ENCODE results near the gene SPATS2L.

SPATS2L gene

DNA sequence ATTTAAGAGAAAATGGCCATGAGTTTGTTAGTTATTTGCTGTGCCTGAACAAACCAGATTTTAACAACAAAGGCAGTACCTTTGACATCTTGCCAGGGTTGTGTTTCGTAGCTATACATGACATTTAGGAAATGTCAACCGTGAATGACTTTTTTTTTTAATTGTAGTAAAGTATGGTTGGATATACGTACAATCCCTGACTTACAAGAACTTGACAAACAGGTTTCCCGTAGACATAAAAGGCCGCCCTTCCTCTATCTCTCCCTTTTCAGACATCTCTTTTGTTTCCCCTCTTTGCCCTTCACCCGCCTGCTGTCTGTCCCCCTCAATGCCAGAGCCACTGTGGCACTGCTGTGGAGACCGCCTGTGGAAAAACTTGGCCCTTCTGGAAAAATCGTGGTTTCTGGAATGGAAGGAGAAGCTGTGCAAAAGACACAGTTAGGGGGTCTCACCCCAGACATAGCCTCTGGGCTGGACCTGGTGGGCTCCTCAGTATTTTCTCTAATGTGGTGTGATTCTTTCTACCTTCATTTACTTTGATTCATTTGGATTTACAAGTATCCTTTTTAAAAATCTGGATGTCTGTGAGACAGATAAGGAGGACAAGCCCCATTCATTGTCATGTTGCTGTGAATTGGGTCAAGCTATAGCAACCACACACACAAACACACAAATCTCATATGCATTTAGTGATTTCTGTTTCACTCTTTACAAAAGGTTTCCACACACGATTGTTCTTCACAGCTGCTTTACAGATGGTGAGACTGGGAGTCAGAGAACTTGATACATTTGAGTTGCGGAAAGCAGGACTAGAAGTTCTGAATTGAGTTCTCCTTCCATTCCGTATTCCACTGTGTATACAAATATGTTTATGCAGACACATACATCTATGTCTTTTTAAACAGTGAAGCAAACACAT is 48.6 kb downstream of the SPATS2L start:
- Histone ChIP-seq H3K4me2 (ENCODE audit: low read length) (no peak overlapping the region), H3K4me3 (ENCODE audit: low read length) (no peak overlapping the region), H3K56ac (ENCODE audit: low read length) (peak overlapping the region; percentile 26), H4K5ac (ENCODE audit: low read length) (no peak overlapping the region), H3K18ac (ENCODE audit: low read length) (no peak overlapping the region), H3K79me2 (ENCODE audit: control insufficient read depth, insufficient read depth, low read length) (peaks cover 64% of the 10 kb centered on the region), H3K79me1 (ENCODE audit: low read length) (peaks cover 3% of the 10 kb centered on the region), H3K23ac (ENCODE audit: low read length) (no peak overlapping the region), H3K27me3 (ENCODE audit: insufficient read depth, low read length, poor library complexity) (no peaks in the 10 kb centered on the region), H3K36me3 (ENCODE audit: control insufficient read depth, insufficient read depth, low read length) (no peaks in the 10 kb centered on the region), H2BK5ac (ENCODE audit: low read length) (peak overlapping the region; percentile 20), H2BK120ac (ENCODE audit: low read depth, low read length) (no peak overlapping the region), H3K4me1 (ENCODE audit: control insufficient read depth, low read depth, low read length) (peaks cover 25% of the 10 kb centered on the region), H2BK15ac (replicated peaks; ENCODE audit: low read depth) (no peak overlapping the region), H3K9ac (ENCODE audit: low read length) (peak overlapping the region; percentile 22), H3K4ac (ENCODE audit: low read depth, low read length) (peak overlapping the region; percentile 45), H4K8ac (ENCODE audit: low read depth, low read length) (no peak overlapping the region), H2AK5ac (ENCODE audit: low read length) (no peak overlapping the region), H3K27ac (ENCODE audit: low read depth, low read length) (no peak overlapping the region)
- peak; percentile 63 for DNase-seq
- no CpG with 5 or more reads among the region's 11 CpGs for WGBS (ENCODE audit: extremely low coverage, insufficient coverage, low lambda C conversion rate)

DNA sequence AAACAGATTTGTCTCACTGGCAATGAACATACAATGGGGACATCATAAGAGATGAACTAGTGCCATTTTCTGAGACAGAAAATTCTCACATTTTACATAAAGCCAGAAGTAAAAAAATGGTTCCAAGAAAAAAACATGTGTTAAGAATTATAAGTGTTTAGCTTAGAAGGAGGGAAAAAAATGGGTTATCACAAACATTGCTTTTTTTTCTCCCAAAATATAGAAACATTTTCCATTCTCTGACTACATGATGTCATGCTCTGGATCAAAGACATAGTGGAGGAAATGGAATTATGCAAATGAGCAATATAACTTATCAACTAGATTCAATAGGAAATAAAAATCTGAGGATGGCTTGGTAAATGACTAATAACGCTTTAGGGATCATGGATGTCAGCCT is 49.8 kb downstream of the SPATS2L start:
- Histone ChIP-seq H3K27me3 (ENCODE audit: insufficient read depth, low read length, poor library complexity) (no peaks in the 10 kb centered on the region), H4K5ac (ENCODE audit: low read length) (no peak overlapping the region), H3K56ac (ENCODE audit: low read length) (no peak overlapping the region), H3K4ac (ENCODE audit: low read depth, low read length) (no peak overlapping the region), H3K4me3 (ENCODE audit: low read length) (no peak overlapping the region), H3K79me1 (ENCODE audit: low read length) (peaks cover 3% of the 10 kb centered on the region), H2BK15ac (replicated peaks; ENCODE audit: low read depth) (no peak overlapping the region), H3K4me1 (ENCODE audit: control insufficient read depth, low read depth, low read length) (peaks cover 27% of the 10 kb centered on the region), H2BK120ac (ENCODE audit: low read depth, low read length) (no peak overlapping the region), H3K79me2 (ENCODE audit: control insufficient read depth, insufficient read depth, low read length) (peaks cover 65% of the 10 kb centered on the region), H3K27ac (ENCODE audit: low read depth, low read length) (no peak overlapping the region), H3K18ac (ENCODE audit: low read length) (no peak overlapping the region), H3K36me3 (ENCODE audit: control insufficient read depth, insufficient read depth, low read length) (no peaks in the 10 kb centered on the region), H4K8ac (ENCODE audit: low read depth, low read length) (no peak overlapping the region), H3K4me2 (ENCODE audit: low read length) (no peak overlapping the region), H2BK5ac (ENCODE audit: low read length) (no peak overlapping the region), H3K23ac (ENCODE audit: low read length) (no peak overlapping the region), H3K9ac (ENCODE audit: low read length) (no peak overlapping the region), H2AK5ac (ENCODE audit: low read length) (no peak overlapping the region)
- DNase-seq: no peak
- WGBS (ENCODE audit: extremely low coverage, insufficient coverage, low lambda C conversion rate): no CpG with 5 or more reads among the region's 1 CpG

DNA sequence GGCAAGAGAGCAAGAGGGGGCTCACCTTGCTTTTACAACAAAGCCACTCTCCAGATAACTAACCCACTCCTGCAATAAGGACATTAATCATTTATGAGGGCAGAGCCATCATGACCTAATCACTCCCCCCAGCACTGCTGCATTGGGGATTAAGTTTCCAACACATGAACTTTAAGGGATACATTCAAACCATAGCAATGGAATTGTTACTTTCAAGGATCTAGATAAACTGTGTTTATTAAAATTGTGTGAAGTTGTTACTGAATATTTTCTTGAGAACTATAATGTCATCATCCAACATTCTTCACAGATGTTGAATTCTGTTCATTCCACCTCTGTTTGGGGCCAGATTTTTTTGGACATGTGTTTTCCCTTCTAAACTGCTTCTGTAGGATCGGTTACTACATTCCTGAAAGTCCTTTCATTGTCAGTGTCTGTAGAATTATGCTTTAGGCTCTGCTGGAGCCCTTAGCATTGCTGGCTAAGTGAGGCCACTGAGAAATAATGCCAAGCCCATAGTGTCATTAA is 50.4 kb downstream of the SPATS2L start:
- Histone ChIP-seq H4K5ac (ENCODE audit: low read length) (no peak overlapping the region), H3K36me3 (ENCODE audit: control insufficient read depth, insufficient read depth, low read length) (no peaks in the 10 kb centered on the region), H3K27me3 (ENCODE audit: insufficient read depth, low read length, poor library complexity) (no peaks in the 10 kb centered on the region), H3K79me2 (ENCODE audit: control insufficient read depth, insufficient read depth, low read length) (peaks cover 64% of the 10 kb centered on the region), H3K56ac (ENCODE audit: low read length) (peak overlapping the region; percentile 10), H3K18ac (ENCODE audit: low read length) (no peak overlapping the region), H3K4ac (ENCODE audit: low read depth, low read length) (no peak overlapping the region), H3K23ac (ENCODE audit: low read length) (no peak overlapping the region), H4K8ac (ENCODE audit: low read depth, low read length) (no peak overlapping the region), H2BK15ac (replicated peaks; ENCODE audit: low read depth) (no peak overlapping the region), H3K4me1 (ENCODE audit: control insufficient read depth, low read depth, low read length) (peaks cover 24% of the 10 kb centered on the region), H3K79me1 (ENCODE audit: low read length) (peaks cover 3% of the 10 kb centered on the region), H2BK5ac (ENCODE audit: low read length) (no peak overlapping the region), H2AK5ac (ENCODE audit: low read length) (no peak overlapping the region), H2BK120ac (ENCODE audit: low read depth, low read length) (no peak overlapping the region), H3K27ac (ENCODE audit: low read depth, low read length) (no peak overlapping the region), H3K9ac (ENCODE audit: low read length) (no peak overlapping the region), H3K4me3 (ENCODE audit: low read length) (no peak overlapping the region), H3K4me2 (ENCODE audit: low read length) (no peak overlapping the region)
- no CpG with 5 or more reads among the region's 1 CpG for WGBS (ENCODE audit: extremely low coverage, insufficient coverage, low lambda C conversion rate)
- peak; percentile 81 for DNase-seq

DNA sequence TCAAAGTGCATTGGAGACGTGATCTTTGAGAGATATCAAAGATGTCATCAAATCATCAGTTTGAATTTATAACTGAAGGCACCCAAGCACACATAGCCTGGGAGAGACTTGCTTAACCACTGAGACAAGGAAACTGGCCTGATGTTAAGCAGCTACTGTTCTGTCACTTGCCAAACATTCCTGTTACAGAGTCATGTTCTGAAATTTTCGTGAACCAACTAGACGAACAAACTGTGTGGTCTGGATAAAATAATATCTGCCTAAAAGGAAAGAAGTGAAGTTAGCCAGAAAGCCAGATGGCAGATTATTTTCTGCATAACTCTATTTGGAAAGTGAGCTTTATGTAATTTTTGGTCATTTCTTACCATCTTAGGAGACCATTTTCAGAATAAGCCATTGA is 51.4 kb downstream of the SPATS2L start:
- Histone ChIP-seq H2BK120ac (ENCODE audit: low read depth, low read length) (no peak overlapping the region), H3K79me2 (ENCODE audit: control insufficient read depth, insufficient read depth, low read length) (peaks cover 65% of the 10 kb centered on the region), H3K79me1 (ENCODE audit: low read length) (peaks cover 8% of the 10 kb centered on the region), H2BK15ac (replicated peaks; ENCODE audit: low read depth) (no peak overlapping the region), H3K9ac (ENCODE audit: low read length) (no peak overlapping the region), H4K8ac (ENCODE audit: low read depth, low read length) (no peak overlapping the region), H3K18ac (ENCODE audit: low read length) (no peak overlapping the region), H3K4me1 (ENCODE audit: control insufficient read depth, low read depth, low read length) (peaks cover 19% of the 10 kb centered on the region), H3K4me3 (ENCODE audit: low read length) (no peak overlapping the region), H3K27me3 (ENCODE audit: insufficient read depth, low read length, poor library complexity) (no peaks in the 10 kb centered on the region), H3K4me2 (ENCODE audit: low read length) (no peak overlapping the region), H4K5ac (ENCODE audit: low read length) (no peak overlapping the region), H2AK5ac (ENCODE audit: low read length) (no peak overlapping the region), H3K36me3 (ENCODE audit: control insufficient read depth, insufficient read depth, low read length) (no peaks in the 10 kb centered on the region), H3K27ac (ENCODE audit: low read depth, low read length) (no peak overlapping the region), H3K4ac (ENCODE audit: low read depth, low read length) (no peak overlapping the region), H2BK5ac (ENCODE audit: low read length) (no peak overlapping the region), H3K56ac (ENCODE audit: low read length) (no peak overlapping the region), H3K23ac (ENCODE audit: low read length) (no peak overlapping the region)
- DNase-seq: no peak
- WGBS (ENCODE audit: extremely low coverage, insufficient coverage, low lambda C conversion rate): no CpG with 5 or more reads among the region's 3 CpGs

DNA sequence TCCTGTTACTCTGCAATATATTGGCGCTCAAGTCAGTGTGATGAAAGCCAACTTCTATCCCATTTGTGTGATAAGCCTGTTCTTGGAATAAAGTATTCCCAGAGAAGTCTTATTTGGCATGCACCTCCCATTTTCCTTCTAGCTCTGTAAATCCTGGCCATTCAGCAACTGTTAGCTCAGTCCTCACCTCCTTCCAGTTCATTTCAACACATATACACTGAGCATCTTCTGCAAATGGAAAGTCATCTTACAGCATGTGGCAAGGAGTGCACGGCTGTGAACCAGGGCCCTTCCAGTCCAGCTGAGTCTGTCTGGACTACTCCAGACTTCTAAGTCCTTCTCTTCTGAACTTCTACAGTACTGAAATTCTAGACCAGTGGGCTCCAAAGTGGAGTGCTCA is 53.1 kb downstream of the SPATS2L start:
- no CpG with 5 or more reads among the region's 2 CpGs for WGBS (ENCODE audit: extremely low coverage, insufficient coverage, low lambda C conversion rate)
- no peaks in the 10 kb centered on the region for H3K27me3 ChIP-seq (ENCODE audit: insufficient read depth, low read length, poor library complexity)

More for the DNA sequence above, 53.1 kb downstream of the SPATS2L start:
- Histone ChIP-seq H3K27ac (ENCODE audit: low read depth, low read length) (no peak overlapping the region), H3K79me1 (ENCODE audit: low read length) (peaks cover 11% of the 10 kb centered on the region), H3K79me2 (ENCODE audit: control insufficient read depth, insufficient read depth, low read length) (peaks cover 63% of the 10 kb centered on the region), H3K18ac (ENCODE audit: low read length) (no peak overlapping the region), H4K5ac (ENCODE audit: low read length) (no peak overlapping the region), H2AK5ac (ENCODE audit: low read length) (no peak overlapping the region), H2BK5ac (ENCODE audit: low read length) (no peak overlapping the region), H3K36me3 (ENCODE audit: control insufficient read depth, insufficient read depth, low read length) (no peaks in the 10 kb centered on the region), H3K9ac (ENCODE audit: low read length) (no peak overlapping the region), H2BK15ac (replicated peaks; ENCODE audit: low read depth) (no peak overlapping the region), H3K4ac (ENCODE audit: low read depth, low read length) (no peak overlapping the region), H4K8ac (ENCODE audit: low read depth, low read length) (no peak overlapping the region), H3K23ac (ENCODE audit: low read length) (no peak overlapping the region), H3K4me2 (ENCODE audit: low read length) (no peak overlapping the region), H3K4me3 (ENCODE audit: low read length) (no peak overlapping the region), H2BK120ac (ENCODE audit: low read depth, low read length) (no peak overlapping the region), H3K4me1 (ENCODE audit: control insufficient read depth, low read depth, low read length) (peaks cover 15% of the 10 kb centered on the region), H3K56ac (ENCODE audit: low read length) (no peak overlapping the region)
- DNase-seq: no peak

All from mesendoderm (in vitro differentiated cells).